Cardiac fibroblast (primary cell): Measurements from ENCODE around the gene ARMC10.
"Not testable (repeated sequence)": the region's sequence is repeated elsewhere in the genome, so short reads cannot be mapped to it uniquely, and the experiment has no call there.

Experiments used
- DNase-seq, 2 donors: peaks; one replicate each; pipeline versions ENCODE4 v3.0.0 to v3.0.0-alpha.2; 2010; ENCODE audit warnings: low read depth in 2 of 2
- H3K4me3 ChIP-seq, 2 donors: replicated peaks in 1 of 2; 1 replicate in 1 of 2; 2 replicates in 1 of 2; pipeline ENCODE4 v1.5.1; 2011; ENCODE audit warnings: low read depth in 2 of 2, low read length in 2 of 2, mild to moderate bottlenecking in 2 of 2, moderate library complexity in 1 of 2
- CTCF ChIP-seq: IDR thresholded peaks from one replicate; pipeline ENCODE4 v1.5.1; 2011; ENCODE audit warnings: low read depth, mild to moderate bottlenecking, low read length, inconsistent platforms

Gene ARMC10

GRCh38 chr7:103074519-103075336 is at the start of gene ARMC10, which contains the start of gene FBXL13:
Gene ARMC10 (plus strand): TSS chr7:103075140. CDS start chr7:103075273, 133 bp downstream.
Gene FBXL13 (minus strand): TSS chr7:103074796.
- H3K4me3 ChIP-seq: peak within 1 kb of the TSS; percentile 59 to 73
- TF ChIP-seq CTCF: no peak
- DNase-seq: peak; percentile 92 to 94

GRCh38 chr7:103025341-103025740 is 49.6 kb upstream of the ARMC10 start:
- TF ChIP-seq CTCF: no peak
- H3K4me3 ChIP-seq: no peak overlapping the region
- no peak for DNase-seq

- DNase-seq: no peak
- TF ChIP-seq CTCF: no peak
- H3K4me3 ChIP-seq: no peak overlapping the region
These were observed 43.9 kb upstream of the ARMC10 start for GRCh38 chr7:103031024-103031423.

- no peak overlapping the region for H3K4me3 ChIP-seq
- TF ChIP-seq CTCF: no peak
- DNase-seq: peak in 1 of 2 donors; percentile 23
These were observed 43.2 kb upstream of the ARMC10 start for GRCh38 chr7:103031781-103032180.

- DNase-seq, H3K4me3 ChIP-seq: not testable (repeated sequence)
These were observed 40.6 kb upstream of the ARMC10 start for GRCh38 chr7:103034318-103034717.

- DNase-seq: no peak
- TF ChIP-seq CTCF: no peak
- H3K4me3 ChIP-seq: no peak overlapping the region
These were observed 37.5 kb upstream of the ARMC10 start for GRCh38 chr7:103037476-103037822.

GRCh38 chr7:103037823-103038739 is 36.9 kb upstream of the ARMC10 start:
- DNase-seq: peak in 1 of 2 donors; percentile 32
- not testable (repeated sequence) for H3K4me3 ChIP-seq

- not testable (repeated sequence) for DNase-seq, H3K4me3 ChIP-seq
These were observed 33.1 kb upstream of the ARMC10 start for GRCh38 chr7:103041815-103042214.
